Measurements from ENCODE around the gene EPN2. TPM values are rescaled to one million over a fixed set of nuclear protein-coding genes. Genes with fewer than 3 reads are reported as not detected.

Gene EPN2
- total and polyA plus RNA-seq, 9 donors, result 21.6 to 68.9 (median 52.7) TPM

GRCh38 chr17:19248151-19248927 is 11.2 kb downstream of the EPN2 start:
- Histone ChIP-seq H3K9me3 (no peaks in the 10 kb centered on the region), H3K4me3 (no peak overlapping the region), H3K27me3 (no peaks in the 10 kb centered on the region), H3K4me1 (ENCODE audit: insufficient read depth) (peaks cover 30% of the 10 kb centered on the region), H3K27ac (peak overlapping the region; percentile 52 to 59), H3K36me3 (no peaks in the 10 kb centered on the region)
- 48 to 66% (median 62%) methylated on average over 4 of the region's 4 CpGs for WGBS, 3 donors
- intact Hi-C loops (cut with DNase I), result no loop called here
- TF ChIP-seq, protein P1, sequence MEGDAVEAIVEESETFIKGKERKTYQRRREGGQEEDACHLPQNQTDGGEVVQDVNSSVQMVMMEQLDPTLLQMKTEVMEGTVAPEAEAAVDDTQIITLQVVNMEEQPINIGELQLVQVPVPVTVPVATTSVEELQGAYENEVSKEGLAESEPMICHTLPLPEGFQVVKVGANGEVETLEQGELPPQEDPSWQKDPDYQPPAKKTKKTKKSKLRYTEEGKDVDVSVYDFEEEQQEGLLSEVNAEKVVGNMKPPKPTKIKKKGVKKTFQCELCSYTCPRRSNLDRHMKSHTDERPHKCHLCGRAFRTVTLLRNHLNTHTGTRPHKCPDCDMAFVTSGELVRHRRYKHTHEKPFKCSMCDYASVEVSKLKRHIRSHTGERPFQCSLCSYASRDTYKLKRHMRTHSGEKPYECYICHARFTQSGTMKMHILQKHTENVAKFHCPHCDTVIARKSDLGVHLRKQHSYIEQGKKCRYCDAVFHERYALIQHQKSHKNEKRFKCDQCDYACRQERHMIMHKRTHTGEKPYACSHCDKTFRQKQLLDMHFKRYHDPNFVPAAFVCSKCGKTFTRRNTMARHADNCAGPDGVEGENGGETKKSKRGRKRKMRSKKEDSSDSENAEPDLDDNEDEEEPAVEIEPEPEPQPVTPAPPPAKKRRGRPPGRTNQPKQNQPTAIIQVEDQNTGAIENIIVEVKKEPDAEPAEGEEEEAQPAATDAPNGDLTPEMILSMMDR (IDR thresholded peaks at IDR 0.05), result no peak
- TF ChIP-seq POLR2A (IDR thresholded peaks at IDR 0.05), result no peak
- no peak for TF ChIP-seq EP300 (IDR thresholded peaks at IDR 0.05)
- DNase-seq, result no peak

DNA sequence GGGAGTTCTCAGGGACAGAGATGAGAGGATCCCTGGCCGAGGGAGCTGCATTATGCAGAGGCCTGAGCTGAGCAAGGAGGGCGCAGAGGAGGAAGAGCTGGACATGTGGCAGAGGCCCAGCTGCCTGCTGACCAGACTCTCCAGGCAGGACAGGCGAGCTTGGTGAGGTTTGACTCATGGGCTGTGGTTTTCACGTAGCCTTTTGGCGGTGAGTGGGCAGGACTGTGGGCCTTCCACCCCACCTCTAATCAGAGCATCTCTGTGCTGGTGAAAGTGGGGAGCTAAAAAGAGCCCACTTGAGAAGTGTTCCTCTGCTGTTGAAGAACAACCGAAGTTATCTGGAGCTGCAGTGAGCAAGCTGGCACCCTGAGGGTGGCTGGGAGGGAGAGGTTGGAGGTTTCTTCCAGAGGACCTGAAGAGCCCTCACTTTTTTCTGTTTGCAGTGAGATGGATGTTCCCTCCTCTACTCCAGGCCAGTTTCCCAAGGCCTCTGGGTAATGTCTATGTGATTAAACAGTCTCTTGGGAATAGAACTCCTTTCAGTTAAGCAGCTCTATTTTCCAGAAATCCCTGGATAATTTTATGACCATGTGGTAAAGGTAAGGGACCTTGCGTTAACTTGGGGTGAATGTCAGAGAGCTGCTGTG is 11.9 kb downstream of the EPN2 start:
- DNase-seq, result peak in 4 of 5 donors; percentile 39 to 54 (median 46)

DNA sequence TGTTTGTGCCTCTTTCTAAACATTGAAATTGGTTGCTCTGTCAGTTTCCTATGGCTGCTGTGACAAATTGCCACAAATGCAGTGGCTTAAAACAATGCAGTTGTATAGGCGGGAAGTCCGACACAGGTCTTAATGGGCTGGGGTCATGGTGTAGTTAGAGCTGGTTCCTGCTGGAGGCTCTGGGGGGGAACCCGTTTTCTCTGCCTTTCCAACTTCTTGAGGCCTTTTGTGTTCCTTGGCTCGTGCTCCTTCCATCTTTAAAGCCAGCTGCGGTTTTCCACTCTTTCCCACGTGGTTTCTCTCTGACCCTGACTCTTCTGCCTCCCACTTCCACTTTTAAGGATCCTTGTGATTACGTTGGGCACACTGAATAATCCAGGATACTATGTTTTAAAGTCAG is 12.5 kb downstream of the EPN2 start:
- DNase-seq, result peak in 4 of 5 donors; percentile 40 to 64 (median 51)
- peaks cover 31% of the 10 kb centered on the region for H3K4me1 ChIP-seq (ENCODE audit: insufficient read depth)
- intact Hi-C loops (cut with DNase I), result no loop called here
- TF ChIP-seq, protein P1 (IDR thresholded peaks at IDR 0.05), result no peak
- TF ChIP-seq POLR2A (IDR thresholded peaks at IDR 0.05) (no peak), EP300 (IDR thresholded peaks at IDR 0.05) (no peak)
- H3K4me3 ChIP-seq, result no peak overlapping the region
- peak overlapping the region; percentile 52 to 59 for H3K27ac ChIP-seq
- no peaks in the 10 kb centered on the region for H3K9me3 ChIP-seq
- 9 to 21% (median 17%) methylated on average over 7 of the region's 7 CpGs for WGBS, 3 donors
- H3K36me3 ChIP-seq, result no peaks in the 10 kb centered on the region
- no peaks in the 10 kb centered on the region for H3K27me3 ChIP-seq

More for the DNA sequence above, 11.9 kb downstream of the EPN2 start:
- intact Hi-C loops (cut with DNase I), result no loop called here
- Histone ChIP-seq H3K4me3 (no peak overlapping the region), H3K36me3 (no peaks in the 10 kb centered on the region), H3K4me1 (ENCODE audit: insufficient read depth) (peaks cover 30% of the 10 kb centered on the region), H3K27me3 (no peaks in the 10 kb centered on the region), H3K9me3 (no peaks in the 10 kb centered on the region), H3K27ac (peak overlapping the region; percentile 52 to 59)
- WGBS, 3 donors, result 53 to 74% (median 53%) methylated on average over 7 of the region's 7 CpGs
- TF ChIP-seq EP300 (IDR thresholded peaks at IDR 0.05), result no peak
- TF ChIP-seq, protein P1 (IDR thresholded peaks at IDR 0.05), result no peak
- no peak for TF ChIP-seq POLR2A (IDR thresholded peaks at IDR 0.05)

DNA sequence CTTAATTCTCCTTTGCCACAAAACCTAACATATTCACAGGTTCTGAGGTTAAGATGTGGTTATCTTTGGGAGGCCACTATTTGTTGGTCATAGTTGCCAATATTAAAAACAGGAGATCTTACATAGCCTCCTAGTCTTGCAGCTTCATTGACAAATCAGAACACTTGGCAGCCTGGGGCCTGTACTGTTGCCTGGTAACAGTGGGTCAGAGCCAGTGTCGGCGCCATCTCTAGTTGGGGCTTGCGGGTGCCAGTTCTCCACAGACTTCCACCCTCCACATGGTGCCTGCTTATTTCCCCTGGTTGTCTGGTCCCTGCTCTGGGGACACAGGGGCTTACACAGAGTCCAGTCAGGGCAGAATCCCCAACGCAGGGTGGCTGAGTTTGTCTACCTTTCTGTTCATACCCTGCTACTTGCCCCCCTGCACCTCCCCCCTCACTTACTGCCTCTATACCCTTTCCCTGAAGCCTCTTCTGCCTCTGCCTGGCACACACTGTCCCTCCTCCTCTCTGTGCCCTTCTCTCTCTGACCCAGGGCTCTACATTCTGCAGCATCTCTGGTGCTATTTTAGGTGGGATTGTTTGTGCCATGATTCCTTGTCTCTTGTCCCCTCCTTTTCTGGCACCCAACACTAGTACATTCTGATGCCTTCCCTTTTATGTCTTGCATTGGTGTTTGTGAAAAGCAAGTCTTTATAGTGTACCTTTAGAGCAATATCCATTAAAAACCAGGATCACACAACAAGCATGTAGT is 13.4 kb downstream of the EPN2 start:
- peak in 2 of 5 donors; percentile 42 to 54 for DNase-seq
- intact Hi-C loops (cut with DNase I), result no loop called here
- Histone ChIP-seq H3K27me3 (no peaks in the 10 kb centered on the region), H3K4me1 (ENCODE audit: insufficient read depth) (peaks cover 33% of the 10 kb centered on the region), H3K27ac (no peak overlapping the region), H3K9me3 (no peaks in the 10 kb centered on the region), H3K4me3 (no peak overlapping the region), H3K36me3 (no peaks in the 10 kb centered on the region)
- WGBS, 3 donors, result 70 to 93% (median 88%) methylated on average over 4 of the region's 4 CpGs
- no peak for TF ChIP-seq POLR2A (IDR thresholded peaks at IDR 0.05)
- TF ChIP-seq, protein P1 (IDR thresholded peaks at IDR 0.05), result no peak
- TF ChIP-seq EP300 (IDR thresholded peaks at IDR 0.05), result no peak
